Hematopoietic multipotent progenitor cell (in vitro differentiated cells): ENCODE data around the gene PMF1. TPM values are rescaled to one million over a fixed set of nuclear protein-coding genes. Genes with fewer than 3 reads are reported as not detected.
A peak's percentile ranks its signal among the peaks of the same experiment; 100 is the strongest.
"Not testable (repeated sequence)": the region's sequence is repeated elsewhere in the genome, so short reads cannot be mapped to it uniquely, and the experiment has no call there.

Experiments
- DNase-seq, 3 donors: peaks; one replicate each; pipeline ENCODE4 v3.0.0-alpha.2; 2011 to 2015; ENCODE audit warnings: low read depth in 2 of 3, low spot score in 2 of 3
- total RNA-seq: library from RNA; depleted of rRNA; stranded (reverse); fragments of >200 nt; gene quantifications from one replicate; pipeline ENCODE4 v1.2.3, GENCODE V29; 2012

The PMF1 gene, protein sequence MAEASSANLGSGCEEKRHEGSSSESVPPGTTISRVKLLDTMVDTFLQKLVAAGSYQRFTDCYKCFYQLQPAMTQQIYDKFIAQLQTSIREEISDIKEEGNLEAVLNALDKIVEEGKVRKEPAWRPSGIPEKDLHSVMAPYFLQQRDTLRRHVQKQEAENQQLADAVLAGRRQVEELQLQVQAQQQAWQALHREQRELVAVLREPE
- total RNA-seq, result 103 TPM

DNA sequence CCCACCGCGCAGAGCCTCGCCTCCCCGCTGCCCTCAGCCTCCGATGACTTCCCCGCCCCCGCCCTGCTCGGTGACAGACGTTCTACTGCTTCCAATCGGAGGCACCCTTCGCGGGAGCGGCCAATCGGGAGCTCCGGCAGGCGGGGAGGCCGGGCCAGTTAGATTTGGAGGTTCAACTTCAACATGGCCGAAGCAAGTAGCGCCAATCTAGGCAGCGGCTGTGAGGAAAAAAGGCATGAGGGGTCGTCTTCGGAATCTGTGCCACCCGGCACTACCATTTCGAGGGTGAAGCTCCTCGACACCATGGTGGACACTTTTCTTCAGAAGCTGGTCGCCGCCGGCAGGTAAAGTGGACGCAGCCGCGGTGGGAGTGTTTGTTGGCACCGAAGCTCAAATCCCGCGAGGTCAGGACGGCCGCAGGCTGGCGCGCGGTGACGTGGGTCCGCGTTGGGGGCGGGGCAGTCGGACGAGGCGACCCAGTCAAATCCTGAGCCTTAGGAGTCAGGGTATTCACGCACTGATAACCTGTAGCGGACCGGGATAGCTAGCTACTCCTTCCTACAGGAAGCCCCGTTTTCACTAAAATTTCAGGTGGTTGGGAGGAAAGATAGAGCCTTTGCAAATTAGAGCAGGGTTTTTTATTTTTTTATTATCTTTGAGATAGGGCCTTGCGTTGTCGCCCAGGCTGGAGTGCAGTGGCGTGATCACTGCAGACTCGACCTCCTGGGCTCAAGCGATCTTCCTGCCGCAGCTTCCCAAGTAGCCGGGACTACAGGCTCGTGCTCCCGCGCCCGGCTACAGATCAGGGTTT lies at the start of gene PMF1:
TSS of gene PMF1 (plus strand) at position 175 of the 811 bp plus-strand sequence. CDS start at position 184, 9 bp downstream.
- DNase-seq, result peak; percentile 87 to 97 (median 96)

DNA sequence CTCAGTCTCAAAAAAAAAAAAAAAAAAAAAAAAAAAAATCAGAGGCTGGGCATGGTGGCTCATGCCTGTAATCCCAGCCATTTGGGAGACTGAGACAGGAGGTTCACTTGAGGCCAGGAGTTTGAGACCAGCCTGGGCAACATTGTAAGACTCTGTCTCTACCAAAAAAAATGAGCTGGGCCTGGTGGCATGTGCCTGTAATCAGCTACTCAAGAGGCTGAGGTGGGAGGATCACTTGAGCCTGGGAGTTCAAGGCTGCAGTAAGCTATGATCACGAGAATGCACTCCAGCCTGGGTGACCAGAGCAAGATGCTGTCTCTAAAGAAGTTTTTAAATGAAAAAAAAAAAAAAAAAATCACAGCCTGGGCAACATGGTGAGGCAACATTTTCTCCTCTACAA lies 49.1 kb upstream of the PMF1 start:
- DNase-seq, result no peak

DNA sequence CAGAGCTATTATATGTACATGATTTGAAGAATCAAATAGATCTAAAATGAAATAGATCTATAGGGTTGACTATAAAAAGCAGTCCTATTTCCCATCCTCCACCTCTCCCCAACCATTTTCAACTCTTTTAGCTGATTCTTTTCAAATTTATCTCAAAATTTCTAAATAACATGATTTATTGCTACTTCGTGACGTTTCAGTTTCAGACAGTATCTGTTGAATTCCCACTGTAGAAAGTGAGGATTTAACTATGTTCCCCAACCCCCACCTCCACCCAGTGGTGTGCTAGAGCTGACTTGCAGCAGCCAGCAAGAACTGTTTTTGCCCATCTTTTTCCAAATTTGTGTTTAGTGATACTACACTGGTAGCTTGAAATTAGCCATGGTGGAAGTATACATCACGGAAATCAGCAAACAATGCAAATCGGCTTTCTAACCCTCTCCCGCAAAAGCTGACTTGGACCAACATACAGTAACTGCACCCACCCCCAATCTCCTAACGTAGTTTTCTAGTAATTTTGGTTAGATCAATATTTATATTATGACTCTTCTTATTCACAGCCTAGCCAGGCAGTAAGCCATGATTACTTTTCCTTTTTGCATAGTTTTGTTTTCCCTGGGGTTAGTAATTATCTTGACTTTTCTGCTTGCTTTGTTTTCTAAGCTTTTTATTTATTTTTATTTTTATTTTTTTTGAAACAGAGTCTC lies 48.5 kb upstream of the PMF1 start:
- no peak for DNase-seq

DNA sequence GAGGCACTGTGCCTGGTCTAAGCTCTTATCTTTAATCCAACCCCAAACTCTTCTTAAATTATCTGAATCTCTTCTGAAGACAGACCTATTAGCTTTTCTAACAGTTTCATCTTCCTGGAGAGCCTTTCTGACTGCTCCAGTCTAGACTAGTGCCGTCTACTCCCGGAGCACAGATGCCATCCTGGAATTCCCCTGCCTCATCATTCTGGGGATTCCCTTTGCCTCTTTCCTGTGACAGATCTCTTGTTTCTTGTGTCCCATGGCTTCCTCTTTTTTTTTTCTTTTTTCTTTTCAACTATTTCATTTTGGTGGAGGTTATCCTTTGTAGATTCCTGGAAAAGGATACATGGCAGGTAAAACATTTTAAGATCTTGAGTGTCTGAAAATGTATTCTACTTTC lies 47.7 kb upstream of the PMF1 start:
- DNase-seq, result no peak

DNA sequence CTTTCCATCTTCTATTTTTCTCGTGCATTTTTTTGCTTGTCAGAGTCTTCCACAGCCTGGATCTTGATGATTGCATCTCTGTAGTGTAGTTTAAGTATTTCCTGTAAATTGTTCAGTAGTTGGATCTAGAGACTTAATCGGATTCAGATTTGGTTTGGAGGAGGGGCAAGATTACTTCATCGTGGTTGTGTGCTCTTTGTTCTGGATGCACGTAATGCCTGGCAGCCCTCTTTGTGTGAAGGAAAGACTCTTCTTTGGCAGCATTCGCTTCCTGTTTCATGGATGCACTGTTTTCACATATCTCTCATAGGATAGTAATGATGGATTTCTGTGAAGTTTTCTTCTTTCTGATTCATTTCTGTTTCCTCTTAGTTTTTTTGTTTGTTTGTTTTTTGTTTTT lies 45.3 kb upstream of the PMF1 start:
- no peak for DNase-seq

DNA sequence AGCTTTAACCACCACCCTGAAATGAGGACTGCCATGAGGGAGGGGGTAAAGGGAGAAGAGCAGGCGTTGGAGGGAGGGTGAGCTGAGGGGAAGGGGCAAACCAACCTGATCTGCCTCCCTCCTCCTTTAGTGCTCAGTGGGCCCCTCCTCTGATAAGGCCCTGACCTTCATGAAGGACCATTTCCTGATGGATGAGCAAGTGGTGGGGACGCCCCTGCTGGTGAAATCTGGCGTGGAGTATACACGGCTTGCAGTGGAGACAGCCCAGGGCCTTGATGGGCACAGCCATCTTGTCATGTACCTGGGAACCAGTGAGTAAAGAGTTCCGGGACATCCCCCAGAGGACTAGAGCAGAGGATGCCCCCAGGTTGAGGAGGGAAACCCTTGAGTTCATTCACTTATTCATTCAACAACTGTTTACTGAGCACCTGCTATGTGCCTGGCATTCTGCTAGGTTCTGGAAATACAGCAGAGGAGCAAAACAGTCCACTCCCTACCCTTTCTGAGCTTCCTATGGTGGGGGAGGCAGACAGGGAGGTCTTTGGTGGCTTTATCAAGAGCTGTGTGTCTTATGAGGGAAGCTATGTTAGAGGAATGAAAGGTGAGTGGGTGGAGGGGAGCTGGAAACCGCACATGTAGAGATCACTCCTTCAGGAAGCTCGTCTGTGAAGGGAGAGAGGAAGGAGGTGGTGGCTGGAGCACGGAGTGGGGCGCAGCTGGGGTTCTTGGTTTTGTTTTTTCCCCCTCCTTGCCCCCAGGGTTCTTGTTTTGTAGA lies 39.9 kb upstream of the PMF1 start:
- no peak for DNase-seq

DNA sequence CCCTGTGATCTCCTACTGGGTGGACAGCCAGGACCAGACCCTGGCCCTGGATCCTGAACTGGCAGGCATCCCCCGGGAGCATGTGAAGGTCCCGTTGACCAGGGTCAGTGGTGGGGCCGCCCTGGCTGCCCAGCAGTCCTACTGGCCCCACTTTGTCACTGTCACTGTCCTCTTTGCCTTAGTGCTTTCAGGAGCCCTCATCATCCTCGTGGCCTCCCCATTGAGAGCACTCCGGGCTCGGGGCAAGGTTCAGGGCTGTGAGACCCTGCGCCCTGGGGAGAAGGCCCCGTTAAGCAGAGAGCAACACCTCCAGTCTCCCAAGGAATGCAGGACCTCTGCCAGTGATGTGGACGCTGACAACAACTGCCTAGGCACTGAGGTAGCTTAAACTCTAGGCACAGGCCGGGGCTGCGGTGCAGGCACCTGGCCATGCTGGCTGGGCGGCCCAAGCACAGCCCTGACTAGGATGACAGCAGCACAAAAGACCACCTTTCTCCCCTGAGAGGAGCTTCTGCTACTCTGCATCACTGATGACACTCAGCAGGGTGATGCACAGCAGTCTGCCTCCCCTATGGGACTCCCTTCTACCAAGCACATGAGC lies 36.1 kb upstream of the PMF1 start:
- no peak for DNase-seq

DNA sequence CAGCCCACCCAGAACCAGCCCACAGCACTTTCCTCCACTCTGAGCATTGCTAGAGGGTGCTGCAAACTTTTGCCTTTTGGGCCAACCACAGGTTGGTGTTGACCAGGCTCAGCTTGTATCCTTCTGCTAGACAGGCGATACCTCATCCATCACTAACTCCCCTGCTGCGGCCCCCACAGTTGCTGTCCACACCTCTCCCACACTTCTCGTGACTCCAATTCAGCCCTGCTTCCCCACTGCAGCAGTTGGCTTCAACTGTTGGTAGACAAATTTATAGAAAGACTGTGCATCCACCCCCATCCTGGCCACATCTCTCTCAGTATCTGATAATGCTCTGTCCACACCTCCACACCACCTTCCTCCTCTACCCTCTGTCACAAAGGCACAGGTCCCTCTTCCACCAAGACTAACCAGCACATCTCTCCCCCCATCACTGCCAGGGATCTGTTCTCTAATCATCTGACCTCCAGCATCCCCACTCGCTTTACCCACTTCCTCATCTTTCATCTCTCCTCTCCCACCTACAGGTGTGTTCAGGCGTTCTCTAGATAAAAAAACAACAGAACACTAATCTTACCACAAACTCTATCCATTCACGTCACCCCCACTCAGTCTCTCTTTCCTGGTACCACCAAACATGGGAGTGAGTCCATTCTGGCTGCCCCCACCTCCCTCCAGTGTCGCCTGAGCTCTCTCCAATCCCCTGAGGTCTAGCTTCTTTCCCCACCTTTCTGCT lies 34.7 kb upstream of the PMF1 start:
- no peak for DNase-seq

DNA sequence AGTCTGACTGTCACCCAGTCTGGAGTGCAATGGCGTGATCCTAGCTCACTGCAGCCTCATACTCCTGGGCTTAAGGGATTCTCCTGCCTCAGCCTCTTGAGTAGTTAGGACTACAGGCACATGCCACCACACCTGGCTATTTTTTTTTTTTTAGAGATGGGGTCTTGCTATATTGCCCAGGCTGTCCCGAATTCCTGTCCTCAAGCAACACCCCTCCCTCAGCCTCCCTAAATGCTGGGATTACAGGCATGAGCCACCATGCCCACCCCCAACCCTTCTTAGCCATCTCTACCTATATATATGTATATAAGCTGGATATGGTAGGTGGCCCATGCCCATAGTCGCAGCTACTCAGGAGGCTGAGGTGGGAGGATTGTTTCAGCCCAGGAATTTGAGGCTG lies 32.3 kb upstream of the PMF1 start:
- DNase-seq, result no peak

DNA sequence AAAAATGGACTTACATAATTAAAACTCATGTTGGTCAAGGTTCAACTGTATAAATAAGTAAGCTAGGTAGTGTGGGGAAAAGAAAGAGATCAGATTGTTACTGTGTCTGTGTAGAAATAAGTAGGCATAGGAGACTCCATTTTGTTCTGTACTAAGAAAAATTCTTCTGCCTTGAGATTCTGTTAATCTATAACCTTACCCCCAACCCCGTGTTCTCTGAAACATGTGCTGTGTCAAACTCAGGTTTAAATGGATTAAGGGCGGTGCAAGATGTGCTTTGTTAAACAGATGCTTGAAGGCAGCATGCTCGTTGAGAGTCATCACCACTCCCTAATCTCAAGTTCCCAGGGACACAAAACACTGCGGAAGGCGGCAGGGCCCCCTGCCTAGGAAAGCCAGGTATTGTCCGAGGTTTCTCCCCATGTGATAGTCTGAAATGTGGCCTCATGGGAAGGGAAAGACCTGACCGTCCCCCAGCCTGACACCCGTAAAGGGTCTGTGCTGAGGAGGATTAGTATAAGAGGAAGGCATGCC lies 31.3 kb upstream of the PMF1 start:
- DNase-seq, result not testable (repeated sequence)

DNA sequence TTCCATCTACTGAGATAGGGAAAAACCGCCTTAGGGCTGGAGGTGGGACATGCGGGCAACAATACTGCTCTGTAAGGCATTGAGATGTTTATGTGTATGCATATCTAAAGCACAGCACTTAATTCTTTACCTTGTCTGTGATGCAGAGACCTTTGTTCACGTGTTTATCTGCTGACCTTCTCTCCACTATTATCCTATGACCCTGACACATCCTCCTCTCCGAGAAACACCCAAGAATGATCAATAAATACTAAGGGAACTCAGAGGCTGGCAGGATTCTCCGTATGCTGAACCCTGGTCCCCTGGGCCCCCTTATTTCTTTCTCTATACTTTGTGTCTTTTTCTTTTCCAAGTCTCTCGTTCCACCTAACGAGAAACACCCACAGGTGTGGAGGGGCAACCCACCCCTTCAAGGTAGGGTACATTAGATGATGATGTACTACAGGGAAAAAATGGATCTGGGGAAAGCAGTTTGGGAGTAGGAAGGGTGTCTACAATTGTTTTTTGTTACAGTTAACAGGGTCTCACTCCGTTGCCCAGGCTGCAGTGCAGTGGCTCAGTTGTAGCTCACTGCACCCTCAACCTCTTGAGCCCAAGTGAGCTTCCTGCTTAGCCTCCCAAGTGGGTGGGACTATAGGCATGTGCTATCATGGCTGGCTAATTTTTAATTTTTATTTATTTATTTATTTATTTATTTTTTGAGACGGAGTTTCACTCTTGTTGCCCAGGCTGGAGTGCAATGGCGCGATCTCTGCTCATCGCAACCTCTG lies 30.6 kb upstream of the PMF1 start:
- DNase-seq, result not testable (repeated sequence)

DNA sequence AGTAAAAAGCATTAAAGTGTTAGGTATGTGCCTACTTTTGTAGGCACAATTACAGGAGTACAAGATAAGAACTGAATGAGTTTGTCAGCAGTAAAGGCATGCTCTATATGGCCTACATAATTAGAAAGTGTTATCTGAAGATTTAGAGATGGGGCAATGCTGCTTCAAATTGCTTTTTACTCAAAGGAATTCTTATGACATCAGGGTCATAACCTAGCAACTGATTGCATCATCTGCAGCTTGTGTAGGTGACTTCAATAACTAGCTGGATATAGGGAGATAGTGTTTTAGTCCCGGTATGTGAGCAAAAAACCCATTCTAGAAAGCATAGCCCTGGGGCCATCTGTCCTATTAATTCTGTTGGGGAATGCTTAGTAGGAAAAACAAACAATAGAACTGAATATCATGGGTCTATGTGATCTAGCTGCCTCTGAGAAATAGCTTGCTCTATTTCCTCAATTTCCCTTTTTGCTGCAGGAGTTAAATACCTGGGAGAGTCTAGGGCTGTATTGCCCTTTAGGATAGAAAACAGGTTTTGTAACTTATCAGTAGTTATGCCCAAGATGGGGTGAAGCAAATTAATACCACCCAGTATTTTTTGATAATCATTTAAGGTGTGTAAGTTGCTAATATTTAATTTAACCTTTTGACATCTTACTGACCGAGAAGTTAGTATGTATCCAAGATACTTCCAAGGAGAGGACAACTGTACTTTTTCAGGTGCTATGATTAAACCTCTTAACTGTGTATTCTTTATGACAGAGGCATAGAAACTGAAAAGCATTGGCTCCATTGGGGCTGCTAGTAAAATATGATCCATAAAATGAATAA lies 26.2 kb upstream of the PMF1 start:
- not testable (repeated sequence) for DNase-seq

DNA sequence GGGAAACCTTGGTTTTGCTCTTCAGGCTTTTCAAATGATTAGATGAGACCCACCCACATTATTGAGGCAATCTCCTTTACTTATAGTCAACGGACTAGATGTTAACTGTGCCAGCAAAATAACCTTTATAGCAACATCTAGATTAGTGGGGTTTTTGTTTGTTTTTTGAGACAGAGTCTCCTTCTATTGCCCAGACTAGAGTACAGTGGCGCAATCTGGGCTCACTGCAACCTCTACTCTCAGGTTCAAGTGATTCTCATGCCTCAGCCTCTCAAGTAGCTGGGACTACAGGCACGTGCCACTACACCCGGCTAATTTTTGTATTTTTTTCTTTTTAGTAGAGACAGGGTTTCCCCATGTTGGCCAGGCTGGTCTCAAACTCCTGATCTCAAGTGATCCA lies 22.5 kb upstream of the PMF1 start:
- not testable (repeated sequence) for DNase-seq

DNA sequence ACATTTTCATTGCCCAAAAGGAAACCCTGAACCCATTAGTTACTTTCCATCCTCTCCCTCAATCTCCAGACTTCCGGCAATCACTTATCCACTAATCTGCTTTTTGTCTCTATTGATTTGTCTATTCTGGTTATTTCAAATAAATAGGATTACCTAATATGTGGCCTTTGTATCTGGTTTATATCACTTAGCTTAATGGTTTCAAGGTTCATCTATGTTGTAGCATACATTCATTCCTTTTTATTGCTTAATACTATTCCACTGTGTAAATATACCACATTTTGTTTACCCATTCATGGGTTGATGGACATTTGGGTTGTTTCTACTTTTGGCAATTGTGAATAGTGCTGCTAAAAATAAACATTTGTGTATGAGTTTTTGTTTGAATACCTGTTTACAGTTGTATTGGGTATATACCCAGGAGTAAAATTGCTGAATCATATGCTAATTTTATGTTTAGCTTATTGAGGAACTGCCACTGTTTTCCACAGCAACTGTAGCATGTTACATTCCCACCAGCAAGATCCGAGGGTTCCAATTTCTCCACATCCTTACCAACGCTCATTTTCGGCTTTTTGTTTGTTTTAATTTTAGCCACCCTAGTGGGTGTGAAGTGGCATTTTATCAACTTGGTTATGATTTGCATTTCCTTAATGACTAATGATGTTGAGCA lies 21.4 kb upstream of the PMF1 start:
- DNase-seq, result no peak

DNA sequence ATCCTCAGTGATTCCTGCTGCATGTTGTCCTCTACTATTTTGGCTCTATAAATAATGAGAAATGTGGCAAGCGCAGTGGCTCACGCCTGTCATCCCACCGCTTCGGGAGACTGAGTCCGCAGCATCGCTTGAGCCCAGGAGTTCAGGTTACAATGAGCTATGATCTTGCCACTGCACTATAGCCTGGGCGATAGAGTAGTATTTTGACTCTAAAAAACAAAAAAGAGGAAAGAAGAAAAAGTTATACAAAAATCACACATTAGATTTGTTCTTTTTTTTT lies 19.7 kb upstream of the PMF1 start:
- no peak for DNase-seq

DNA sequence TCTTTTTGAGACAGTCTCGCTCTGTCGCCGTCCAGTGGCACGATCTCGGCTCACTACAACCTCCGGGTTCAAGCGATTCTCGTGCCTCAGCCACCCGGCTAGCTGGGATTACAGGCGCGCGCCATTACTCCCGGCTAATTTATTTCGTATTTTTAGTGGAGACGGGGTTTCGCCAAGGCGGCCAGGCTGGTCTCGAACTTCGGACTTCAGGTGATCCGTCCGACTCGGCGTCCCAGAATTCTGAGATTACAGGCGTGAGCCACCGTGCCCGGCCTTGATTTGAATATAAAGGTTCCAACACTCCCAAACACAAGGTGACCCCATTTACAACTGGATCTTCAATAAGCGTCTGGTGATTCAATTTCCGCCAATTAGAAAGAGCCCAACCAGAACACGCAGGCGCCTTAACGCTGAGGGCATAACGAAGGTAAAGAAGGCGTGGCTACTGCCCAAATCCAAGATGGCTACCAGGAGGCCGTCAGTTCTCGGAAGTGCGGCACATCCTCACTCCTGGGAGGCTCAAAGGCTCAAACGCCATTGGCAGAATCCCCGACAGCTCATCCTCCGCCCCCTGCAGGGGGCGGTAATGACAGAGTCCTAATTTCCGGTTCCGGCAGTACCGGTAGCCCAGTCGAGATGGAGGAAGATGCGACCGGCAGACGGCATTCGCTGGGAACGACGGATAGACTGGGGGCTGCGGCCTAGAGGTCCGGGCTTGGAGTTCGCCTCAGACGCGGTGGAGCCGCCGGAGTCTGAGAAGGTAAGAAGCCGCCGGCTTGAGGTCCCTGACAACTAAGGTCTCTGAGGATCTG lies 19.1 kb upstream of the PMF1 start, which contains the start of gene SLC25A44:
TSS of gene SLC25A44 (plus strand) at position 617 of the 812 bp plus-strand sequence. CDS start 5,744 bp downstream, outside the sequence.
- DNase-seq, result peak; percentile 96 to 99 (median 98)

DNA sequence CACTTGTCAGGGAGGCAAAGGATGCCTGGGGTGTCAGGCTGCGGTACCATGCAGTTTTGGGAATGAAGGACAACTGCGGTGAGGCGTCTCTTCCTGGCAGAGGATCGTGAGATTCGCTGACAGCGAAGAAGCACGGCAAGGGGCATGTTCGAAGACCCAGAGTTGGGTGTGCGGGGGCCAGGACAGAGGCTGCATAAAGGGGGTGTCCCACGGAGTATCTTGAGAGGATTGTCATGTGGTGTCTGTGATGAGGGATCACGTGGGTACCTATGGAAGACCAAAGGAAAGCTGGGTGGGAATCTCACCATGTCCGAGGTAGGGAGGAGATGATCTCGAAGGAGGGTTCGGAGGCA lies 18.5 kb upstream of the PMF1 start:
- DNase-seq, result no peak
